Measurements from ENCODE around the gene SPOCK1.

Gene SPOCK1

DNA sequence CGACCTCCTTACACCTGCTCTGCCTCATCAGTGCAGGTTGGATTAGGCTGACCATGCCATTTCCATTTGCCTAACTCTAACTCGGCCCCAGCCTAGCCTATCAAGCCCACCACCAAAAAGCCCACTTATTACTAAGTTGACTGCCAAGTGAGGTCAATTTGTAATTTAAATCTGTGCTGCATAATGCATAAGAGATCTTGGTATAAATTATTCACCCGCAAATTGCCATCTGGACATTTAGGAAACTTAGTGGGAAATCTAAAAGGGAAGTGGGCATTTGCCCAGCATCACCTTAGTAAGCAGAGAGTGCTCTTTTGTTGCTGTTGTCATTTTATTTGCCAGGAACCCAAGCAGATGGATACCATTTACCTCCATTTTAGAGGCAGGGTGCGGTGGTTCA, 143.0 kb downstream of the SPOCK1 start:
- no peak for DNase-seq

DNA sequence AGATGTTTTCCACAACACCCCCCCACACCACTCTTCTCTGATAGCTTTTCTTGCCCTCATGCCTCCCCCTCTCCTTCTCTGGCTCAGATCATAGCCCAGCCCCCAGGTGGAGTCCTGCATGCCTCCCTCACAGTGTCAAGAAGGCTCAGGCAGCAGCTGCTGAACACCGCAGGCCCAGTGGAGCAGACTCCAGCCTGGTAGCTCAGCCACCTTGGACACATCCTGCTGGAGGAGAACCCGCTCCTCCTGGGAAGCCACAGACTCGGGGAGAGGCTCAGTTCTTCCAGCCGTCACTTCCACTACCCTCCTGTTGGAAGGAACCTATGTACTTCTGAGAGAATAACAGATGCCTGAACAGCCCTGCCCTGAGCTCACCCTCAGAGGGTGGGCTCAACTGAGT, 143.4 kb downstream of the SPOCK1 start:
- no peak for DNase-seq

DNA sequence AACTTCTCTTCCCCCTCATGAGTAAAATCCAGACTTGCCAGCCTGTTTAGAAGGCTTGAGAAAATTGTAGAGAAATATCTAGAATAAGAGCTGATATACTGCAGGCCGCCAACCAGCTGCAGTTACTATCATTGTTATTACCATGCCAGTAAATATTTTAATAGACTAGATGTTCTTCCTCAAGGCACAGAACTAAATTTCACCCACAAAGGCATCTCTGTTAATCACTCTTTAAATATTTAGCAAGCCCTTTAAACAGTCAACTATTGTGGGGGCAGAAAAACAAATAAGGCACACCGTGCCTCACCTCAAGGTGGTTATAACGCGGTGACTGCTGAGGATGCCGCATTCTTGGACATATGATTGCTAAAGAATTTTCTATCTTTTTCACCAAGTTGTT, 147.0 kb downstream of the SPOCK1 start:
- no peak for DNase-seq

DNA sequence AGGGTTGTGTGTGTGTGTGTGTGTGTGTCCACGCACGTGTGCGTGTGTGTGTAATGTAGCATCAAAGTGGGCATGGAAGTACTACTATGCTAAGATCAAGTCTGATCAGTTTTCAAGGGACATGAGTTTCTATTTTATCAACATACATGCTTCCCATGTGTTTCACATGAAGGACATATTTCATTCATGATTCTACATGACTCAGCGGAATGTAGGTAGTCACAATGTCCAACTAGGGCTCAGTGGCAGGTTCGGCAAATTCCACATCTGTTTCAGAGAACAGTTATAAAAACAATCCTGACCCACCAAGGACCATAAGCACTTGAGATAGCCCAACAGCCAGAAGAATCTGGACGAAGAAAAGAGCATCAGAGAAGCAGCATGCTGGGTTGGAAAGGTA, 148.3 kb downstream of the SPOCK1 start:
- no peak for DNase-seq

DNA sequence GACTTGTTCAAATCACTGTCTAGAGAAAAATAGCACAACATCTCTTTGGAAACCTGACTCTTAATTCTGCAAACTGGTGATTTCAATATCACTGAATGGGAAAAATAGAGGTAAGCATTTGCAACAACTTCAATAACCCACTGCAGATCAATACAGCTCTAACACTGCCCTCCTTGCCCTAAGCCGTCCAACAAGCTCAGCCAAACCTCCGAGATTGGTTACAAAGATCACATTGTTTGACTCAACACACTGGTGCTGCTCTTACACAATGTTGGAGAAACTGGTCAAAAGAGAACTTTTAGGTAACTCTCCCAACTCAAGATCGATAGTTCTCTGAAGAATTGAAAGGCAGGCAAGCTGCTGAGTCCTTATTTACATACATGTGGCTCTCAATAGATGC, 150.4 kb downstream of the SPOCK1 start:
- no peak for DNase-seq

DNA sequence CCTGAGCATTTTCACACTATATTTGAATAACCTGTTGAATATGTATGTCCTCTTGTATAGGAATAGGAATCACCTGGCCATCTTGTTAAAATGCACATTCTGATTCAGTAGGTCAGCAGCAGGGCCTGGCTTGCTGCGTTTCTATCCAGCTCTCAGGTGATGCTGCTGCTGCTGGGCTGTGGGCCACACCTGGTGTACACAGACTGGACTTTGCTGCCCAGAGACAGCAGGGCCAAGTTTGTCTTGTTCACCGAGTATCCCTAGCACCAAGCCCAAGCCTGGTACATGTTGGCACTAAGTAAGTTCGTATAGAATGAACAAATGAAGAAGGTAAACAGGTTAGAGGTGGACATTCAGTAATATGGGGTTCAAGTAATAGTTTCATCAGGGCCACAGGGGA, 151.3 kb downstream of the SPOCK1 start:
- no peak for DNase-seq

DNA sequence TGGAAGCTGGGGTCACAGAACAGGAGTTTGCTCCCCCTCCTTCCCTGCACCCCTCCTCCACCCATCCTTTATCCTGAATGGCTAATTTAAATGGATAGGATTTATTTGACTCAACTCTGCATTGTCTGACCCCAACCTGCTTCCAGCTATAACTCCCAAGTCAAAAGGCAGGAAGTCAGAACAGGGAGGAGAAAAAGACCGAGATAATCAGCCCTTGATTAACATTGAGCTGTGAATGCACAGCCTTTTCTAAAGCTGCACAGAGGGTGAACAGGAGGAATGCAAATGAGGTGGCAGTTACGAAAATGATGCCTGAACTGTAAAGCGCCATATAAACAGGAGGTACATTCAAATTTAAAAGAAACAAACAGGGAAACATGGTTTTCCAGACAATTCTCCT, 152.8 kb downstream of the SPOCK1 start:
- DNase-seq: no peak

DNA sequence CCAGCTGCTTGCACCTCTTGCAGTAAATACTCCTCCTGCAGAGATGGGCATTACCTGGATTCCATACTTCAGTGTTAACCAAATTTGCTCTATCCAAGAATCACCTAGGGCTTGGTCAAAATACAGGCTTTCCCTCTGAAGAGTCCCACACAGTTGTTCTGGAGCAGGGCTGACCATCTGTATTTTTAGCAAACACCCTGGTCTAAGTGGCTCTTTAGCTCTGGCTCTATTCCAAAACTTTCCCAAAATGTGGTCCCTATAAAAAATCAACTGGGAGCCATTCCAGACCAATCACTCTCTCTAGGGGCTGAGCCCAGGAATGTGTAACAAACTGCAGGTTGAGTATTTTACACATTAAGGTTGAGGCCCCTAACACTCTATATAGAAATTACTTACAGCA, 153.7 kb downstream of the SPOCK1 start:
- no peak for DNase-seq

DNA sequence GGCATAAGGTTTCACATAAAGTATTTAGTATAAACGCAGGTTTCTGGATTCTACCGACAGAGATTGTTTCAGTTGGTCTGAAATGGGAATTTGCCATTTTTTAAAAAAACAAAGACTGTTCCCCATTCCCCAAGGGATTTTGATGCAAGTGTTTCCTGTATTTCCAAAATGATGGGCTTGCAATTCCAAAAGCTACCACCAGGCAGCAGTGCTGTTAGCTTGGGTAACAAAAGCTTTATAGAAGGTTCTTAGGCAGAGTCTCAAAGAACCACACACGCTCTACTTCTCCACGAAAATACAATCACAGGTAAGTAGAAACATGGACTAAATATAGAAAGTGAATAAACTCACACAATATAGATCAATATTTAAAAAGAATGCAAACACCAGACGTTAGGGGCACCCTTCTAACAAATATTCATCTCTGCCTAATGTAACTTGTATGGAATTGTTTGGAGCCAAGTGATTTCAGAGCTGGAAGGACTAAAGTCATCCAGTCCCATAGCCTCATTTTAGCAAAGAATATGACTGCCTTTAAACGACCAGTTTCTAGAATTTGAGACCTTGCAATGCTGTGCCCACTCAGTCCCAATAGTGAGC, 154.3 kb downstream of the SPOCK1 start:
- no peak for DNase-seq

DNA sequence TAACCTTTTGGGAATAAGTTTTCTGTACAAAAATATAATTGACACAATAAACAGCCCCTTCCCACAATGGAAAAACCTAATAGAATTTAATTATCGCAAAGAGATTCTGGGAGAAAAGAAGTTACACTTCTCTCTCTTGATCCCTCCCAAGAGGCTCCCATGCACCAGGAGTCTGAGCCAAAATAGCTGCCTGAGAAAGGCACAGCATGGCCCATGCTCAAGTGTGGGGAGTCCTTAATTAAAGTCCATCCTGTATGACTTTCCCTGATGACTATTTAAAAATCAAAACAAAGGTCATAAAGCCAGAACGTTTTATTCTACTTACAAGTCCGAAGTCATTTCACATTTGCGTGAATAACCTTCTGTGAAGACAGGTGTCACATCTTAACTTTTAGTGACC, 155.1 kb downstream of the SPOCK1 start:
- no peak for DNase-seq

DNA sequence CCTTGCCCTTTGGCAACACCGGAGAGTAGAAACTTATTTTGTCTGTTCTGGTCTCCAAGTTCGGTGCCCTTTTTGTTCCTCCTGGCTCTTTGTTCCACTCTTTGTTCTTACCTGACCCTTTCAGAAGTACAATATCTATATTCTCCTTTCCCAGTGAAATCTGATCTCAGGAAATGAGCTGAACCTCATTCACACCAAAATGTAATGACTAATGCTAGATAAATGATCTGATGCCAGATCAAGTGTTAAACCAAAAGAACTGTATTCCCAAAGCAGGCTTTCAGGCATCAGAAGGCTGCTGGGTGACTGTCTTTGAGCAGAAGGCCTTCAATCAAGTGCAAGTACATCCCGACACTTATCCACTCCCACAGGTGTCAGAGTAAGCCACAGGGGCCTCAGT, 156.4 kb downstream of the SPOCK1 start:
- no peak for DNase-seq

DNA sequence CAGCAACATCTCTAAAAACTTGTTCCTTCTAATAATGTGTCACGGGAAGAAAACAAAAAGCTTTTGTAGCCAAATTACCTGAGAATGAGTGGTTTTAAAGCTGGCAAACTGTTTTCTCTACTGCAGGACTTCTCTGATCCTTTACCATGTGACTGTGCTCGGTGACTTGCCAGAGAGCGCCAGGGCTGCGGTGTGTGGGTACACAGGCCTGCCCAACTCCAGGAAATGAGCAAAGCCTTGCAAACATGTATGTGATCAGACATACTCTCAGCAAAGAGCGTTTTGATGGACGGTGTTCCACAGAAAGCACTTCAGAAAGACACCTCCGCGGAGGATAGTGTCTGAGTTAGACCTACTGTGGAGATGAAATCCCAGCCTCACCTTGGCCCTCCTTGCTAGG, 157.3 kb downstream of the SPOCK1 start:
- DNase-seq: no peak

DNA sequence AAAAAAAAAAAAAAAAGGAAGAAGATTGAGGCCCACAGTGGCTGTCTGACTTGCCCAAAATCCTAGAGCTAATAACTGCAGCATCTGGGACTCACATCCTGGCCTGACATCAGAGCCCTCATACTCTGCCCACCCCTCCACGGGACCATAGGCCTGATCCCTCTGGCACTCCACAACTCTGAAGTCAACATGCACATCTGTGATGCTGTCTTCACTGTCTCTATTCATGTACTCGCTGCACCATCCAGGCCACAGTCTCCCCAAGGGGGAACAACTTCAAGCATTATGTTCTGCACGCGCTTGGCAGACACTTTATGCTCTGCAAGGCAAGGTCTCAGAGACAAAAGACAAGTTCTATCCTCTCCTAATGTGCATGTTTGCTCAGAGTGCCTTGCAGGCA, 158.2 kb downstream of the SPOCK1 start:
- no peak for DNase-seq

DNA sequence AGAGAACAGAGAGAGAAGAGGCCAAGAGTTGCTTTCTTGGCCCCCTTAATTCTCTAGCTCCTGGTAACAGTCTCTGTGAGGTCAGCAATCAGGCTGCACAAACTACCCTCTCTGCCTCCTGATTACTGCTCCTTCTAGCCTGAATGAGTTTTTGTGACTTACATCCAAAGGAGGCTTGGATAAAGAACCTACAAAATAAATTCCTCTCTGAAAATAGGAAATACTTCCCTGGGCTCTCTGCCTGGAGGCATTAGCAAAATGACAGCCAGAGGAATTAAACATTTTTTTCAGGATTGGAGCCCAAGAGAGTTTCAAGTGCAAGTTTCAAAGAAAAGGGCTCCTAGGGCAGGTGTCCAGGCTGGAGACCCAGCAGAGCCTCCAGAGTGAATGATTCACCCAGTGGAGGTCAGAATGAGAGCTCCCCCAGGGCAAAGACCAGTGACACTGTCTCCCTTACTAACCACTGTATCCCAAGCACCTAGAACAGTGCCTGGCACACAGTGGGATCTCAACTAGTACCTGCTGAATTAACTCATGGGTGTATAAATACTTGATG, 162.5 kb downstream of the SPOCK1 start:
- DNase-seq: no peak

DNA sequence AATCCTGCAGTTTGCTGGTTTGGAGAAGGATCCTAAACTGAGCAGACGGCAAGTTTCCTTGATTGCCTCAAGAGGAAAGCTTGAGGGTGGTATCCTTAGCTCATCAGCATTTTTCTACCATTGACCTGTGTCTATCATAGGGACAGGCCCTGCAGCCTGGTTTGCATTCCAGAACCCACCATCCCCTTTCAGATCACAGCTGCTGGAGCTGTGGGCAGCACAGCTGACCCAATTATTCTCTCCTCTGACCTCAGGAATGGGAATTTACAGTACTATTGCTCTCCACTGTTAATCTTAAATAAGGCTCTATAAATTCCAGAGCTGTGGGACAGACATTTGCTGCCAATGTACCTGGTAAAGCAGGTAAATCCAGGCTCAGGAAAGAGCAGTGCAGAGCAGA, 163.0 kb downstream of the SPOCK1 start:
- no peak for DNase-seq

DNA sequence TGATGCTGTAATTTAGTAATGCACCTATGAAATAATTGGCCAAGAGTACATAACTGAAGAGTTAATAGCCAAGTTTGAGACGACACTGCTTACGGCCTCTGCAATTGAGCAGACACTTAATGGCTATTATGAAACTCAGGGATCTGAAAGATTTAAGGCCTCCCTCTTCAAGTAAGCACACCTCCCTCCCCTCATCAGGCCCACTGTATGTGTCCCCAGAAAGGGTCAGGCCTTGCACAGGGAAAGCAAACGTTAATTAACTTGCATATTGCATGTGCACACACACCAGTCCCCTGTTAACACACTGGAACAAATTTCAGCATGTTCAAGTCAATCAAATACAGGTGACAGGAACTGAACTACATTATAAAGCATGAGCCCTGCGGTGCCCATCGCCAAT, 163.6 kb downstream of the SPOCK1 start:
- DNase-seq: no peak

DNA sequence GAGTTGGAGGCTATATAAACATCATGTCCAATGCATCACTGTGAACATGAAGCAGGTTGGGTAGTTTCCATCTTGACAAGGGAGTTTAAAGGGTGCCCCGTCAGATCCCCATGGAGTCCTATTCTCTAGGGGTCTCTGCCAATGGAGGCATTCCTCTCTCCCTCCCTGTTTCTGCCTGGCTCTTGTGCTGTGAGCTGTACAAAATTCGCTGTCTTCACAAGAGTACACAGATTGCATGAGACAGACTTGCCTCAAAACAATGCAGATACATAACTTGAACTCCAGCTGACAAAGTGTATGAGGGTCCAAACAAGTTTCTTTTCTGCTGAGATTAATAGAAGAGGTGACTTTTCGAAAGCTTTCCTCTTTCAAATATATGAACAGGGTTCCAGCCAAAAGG, 165.2 kb downstream of the SPOCK1 start:
- no peak for DNase-seq

DNA sequence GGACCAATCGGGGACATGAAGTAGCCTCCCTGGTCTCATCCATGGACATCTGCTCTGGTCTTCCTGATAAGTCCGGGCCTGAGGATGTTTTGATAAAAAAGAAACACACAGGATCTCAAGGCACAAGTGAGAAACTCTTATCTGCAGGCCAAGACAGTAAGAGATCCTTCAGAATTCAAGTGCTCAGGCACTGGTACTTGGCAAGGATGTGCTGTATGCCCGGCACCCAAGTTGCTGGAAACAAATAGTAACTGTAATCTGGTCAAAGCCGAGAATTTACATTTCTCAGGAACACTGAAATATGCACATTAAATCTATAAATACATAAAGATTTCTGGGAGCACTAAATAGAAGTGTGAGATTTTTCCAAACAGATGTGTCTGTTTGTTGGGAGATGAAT, 165.7 kb downstream of the SPOCK1 start:
- no peak for DNase-seq

DNA sequence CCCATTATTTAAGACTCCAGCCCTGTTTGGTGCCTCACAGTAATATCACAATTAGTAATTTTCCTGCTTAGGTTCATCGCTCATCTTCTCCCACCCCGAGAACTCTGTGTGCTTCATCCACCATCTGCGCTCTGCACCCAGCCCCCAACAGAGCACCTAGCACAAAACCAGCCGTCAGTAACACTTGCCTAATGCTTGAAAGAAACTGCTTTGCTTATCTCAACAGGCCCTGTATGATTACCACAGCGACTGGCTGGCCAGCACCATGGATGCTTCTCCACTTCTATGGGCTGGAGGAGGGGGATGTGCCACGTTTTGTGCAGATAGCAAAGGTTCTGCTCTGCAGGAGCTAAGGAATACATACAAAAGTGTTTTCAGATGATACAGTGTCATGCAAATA, 166.8 kb downstream of the SPOCK1 start:
- DNase-seq: no peak

DNA sequence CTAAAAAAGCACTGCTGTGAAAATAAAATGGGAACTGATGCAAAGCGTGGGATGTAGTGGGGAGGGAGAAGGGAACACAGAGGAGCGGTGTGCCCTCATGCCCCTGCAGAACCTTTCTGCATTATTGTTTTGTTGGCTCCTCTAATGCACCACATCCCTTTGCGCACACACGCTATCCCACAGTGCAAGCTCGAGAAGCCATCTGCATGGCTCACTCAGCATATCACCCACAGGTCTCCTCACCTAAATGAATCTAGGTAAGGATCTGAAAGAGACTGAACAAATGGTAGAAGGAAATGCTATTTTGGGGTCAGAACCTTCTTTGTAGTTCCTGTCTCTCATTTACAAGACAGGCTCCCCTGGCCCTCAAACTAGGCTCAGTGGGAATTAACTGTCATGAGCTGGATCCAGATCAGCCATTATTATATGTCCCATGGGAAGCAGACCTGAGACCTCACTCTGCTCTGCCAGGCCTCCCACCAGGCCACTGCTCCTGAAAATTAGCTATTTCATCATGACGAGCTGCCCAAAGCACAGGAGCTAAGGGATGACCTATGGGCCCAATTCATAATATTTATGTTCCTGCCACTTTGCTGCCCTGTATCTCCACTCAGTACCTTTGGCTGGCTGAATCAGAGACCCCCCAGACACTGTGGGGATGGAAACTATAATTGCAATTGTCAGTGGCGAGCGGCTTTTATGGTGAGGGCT, 169.4 kb downstream of the SPOCK1 start:
- DNase-seq: no peak

DNA sequence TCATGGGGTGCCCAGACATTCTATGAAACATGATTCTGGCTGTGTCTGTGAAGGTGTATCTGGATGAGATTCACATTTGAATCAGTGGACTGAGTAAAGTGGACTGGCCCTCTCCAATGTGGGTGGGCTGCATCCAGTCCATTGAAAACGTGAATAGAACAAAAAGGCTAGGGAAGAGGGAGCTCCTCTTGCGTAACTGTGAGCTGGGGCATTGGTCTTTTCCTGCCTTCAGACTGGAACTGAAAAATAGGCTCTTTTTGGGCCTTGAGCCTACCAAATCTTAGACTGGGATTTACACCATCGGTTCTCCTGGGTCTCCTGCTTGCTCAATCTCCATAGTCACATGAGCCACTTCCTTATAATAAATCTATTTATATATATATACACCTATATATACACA, 170.1 kb downstream of the SPOCK1 start:
- no peak for DNase-seq

DNA sequence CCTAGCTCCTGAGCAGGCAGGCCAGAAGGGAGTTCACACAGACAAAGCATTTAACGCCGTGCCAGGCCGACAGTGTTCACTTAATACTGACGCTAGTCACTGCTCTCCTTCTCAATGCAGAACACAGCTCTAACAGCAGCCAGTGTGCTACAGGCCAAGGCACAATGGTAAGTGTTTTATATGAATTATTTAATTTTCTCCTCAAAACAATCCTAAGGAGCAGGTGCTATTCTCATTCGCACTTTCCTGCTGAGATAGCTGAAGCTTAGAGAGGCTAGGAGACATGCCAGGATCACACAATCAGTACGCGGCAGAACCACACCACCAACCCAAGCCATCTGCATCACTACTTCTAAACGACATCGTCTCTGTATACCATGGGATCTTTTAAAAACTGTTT, 170.7 kb downstream of the SPOCK1 start:
- DNase-seq: no peak

DNA sequence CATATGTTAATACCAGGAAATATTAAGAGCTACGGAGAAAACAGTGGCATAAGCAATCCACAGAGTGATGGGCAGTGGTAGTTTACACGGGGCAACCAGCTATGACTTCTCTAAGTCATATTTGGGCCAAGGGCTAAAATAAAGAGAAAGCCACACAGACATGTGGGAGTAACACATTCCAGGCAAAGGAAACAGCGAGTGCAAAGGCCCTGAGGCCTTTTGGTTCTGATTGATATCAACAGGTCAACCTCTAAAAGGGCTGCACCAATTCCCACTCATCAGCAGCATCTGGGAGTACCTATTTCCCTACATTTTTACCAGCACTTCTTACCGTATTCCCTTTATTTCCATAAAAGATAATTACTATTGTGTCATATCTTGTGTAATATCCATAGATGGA, 173.4 kb downstream of the SPOCK1 start:
- DNase-seq: no peak

DNA sequence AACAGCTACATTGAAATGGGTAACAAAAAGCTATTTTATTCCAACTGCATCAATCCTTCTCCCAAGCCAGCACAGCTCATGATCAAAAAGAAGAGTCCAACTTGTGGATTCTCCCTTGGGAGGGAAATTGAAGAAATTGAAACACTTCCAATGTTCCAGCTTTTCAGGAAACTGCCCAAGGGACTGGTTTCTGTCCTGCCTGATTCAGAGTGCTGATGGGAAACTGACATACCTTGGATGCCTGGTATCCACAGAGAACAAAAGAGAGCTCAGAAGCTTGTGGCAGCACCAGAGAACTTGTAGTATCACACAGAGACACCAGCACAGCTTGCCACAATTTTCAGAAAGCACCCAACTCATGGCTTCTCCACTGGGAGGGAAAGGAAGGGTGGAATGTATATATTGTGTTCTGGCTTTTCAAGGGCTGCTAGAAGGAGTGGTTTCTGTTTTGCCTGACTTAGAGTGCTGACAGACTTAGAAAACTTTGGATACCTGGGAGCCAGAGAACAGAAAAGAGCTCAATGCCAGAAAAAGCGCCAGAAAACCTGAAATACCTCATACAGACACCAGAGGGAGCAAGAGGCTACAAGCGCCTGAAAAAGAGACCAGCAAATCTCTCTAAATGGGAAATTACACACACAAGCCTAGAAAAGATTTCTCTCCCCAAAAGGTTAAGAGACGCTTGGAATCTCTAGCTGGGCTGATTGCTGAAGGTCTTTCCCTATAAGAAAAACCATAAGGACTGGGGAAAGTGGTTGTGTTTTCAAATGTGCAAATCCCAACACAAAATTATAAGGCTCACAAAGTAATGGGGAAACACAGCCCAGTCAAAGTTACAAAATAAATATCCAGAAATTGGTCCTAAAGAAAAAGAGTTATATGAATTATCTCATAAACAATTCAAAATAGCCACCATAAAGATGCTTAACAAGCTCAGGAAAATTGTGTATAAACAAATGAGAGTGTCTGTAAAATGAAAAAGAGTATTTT, 178.8 kb downstream of the SPOCK1 start:
- no peak for DNase-seq
